ENCODE measurements around the gene ARL15.

DNA sequence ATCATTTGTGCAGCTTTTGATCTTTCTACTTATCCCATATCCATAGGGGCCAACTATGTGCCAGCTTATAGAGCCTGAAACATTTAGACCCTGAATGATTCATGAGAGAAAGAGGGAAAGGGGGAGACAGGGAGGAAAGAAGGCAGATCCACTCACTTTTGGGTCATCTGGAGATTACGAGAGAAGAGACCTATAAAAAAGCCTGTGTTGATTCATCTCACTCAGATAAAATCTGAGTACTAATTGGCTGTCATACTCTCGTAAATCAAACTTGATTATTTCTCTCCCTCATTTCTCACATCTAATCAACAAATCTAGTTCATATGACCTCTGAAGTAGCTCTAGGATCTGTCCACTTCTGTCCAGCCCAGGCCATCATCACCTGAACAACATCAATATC lies 137.1 kb downstream of the ARL15 start:
- no peak for TF ChIP-seq POLR2A (IDR thresholded peaks at IDR 0.05)
- TF ChIP-seq, protein P1, sequence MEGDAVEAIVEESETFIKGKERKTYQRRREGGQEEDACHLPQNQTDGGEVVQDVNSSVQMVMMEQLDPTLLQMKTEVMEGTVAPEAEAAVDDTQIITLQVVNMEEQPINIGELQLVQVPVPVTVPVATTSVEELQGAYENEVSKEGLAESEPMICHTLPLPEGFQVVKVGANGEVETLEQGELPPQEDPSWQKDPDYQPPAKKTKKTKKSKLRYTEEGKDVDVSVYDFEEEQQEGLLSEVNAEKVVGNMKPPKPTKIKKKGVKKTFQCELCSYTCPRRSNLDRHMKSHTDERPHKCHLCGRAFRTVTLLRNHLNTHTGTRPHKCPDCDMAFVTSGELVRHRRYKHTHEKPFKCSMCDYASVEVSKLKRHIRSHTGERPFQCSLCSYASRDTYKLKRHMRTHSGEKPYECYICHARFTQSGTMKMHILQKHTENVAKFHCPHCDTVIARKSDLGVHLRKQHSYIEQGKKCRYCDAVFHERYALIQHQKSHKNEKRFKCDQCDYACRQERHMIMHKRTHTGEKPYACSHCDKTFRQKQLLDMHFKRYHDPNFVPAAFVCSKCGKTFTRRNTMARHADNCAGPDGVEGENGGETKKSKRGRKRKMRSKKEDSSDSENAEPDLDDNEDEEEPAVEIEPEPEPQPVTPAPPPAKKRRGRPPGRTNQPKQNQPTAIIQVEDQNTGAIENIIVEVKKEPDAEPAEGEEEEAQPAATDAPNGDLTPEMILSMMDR (IDR thresholded peaks at IDR 0.05) = no peak
